Measurements from ENCODE around the gene CHERP. TPM values are rescaled to one million over a fixed set of nuclear protein-coding genes. Genes with fewer than 3 reads are reported as not detected.

CHERP gene
- total and polyA plus RNA-seq, 2 of the 13 experiments (the other 11 are each of a cell fraction or from before 2014, with no cell fraction given) = 4.3 to 5.4 TPM

DNA sequence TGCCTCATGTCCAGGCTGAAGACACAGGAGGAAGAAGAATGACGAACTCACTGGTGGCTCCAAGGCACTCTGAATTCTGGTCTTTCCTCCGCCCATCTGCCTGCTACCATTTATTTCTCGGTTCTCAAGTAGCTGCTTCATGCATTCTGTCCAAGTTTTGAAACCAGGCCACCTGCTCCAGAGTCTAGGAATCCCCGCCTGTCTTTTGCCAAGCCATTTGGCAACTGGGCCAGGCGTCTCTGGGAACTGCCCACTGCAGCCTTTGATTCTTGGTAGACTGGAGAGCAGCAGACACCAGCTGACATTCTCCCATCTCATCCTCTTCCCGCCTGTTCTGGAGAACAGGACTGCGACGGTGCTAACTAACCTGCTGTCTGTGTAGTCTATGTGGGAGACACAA is 19.1 kb upstream of the CHERP start:
- no peak overlapping the region for H3K4me3 ChIP-seq (replicated peaks in 1 of 3; ENCODE audit: insufficient read depth in 1 of 3, low read depth in 2 of 3, low read length in 3 of 3)
- intact Hi-C loops (cut with micrococcal nuclease; ENCODE audit: unreplicated experiment) = no loop called here
- H3K4me2 ChIP-seq (ENCODE audit: low read depth, low read length) = no peak overlapping the region
- BruUV-seq (replicated peaks) = no TSS peak
- no peaks in the 10 kb centered on the region for H3K27me3 ChIP-seq (ENCODE audit: control insufficient read depth in 1 of 2, insufficient read depth in 2 of 2, low read length in 2 of 2)
- ATAC-seq (no peak), DNase-seq (ENCODE audit: low spot score) (no peak), FAIRE-seq (no peak)
- H4K20me1 ChIP-seq (ENCODE audit: insufficient read depth, low read length) = no peaks in the 10 kb centered on the region
- H2AFZ ChIP-seq (ENCODE audit: low read length) = no peak overlapping the region
- TF ChIP-seq ZNF354B (CRISPR knock-in tag; IDR thresholded peaks at IDR 0.05) (no peak), KAT2B (IDR thresholded peaks at IDR 0.05; ENCODE audit: borderline replicate concordance, low read depth, low read length) (no peak)
- TF ChIP-seq, protein P1, sequence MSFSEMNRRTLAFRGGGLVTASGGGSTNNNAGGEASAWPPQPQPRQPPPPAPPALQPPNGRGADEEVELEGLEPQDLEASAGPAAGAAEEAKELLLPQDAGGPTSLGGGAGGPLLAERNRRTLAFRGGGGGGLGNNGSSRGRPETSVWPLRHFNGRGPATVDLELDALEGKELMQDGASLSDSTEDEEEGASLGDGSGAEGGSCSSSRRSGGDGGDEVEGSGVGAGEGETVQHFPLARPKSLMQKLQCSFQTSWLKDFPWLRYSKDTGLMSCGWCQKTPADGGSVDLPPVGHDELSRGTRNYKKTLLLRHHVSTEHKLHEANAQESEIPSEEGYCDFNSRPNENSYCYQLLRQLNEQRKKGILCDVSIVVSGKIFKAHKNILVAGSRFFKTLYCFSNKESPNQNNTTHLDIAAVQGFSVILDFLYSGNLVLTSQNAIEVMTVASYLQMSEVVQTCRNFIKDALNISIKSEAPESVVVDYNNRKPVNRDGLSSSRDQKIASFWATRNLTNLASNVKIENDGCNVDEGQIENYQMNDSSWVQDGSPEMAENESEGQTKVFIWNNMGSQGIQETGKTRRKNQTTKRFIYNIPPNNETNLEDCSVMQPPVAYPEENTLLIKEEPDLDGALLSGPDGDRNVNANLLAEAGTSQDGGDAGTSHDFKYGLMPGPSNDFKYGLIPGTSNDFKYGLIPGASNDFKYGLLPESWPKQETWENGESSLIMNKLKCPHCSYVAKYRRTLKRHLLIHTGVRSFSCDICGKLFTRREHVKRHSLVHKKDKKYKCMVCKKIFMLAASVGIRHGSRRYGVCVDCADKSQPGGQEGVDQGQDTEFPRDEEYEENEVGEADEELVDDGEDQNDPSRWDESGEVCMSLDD (CRISPR knock-in tag; IDR thresholded peaks at IDR 0.05; ENCODE audit: borderline replicate concordance) = no peak
- WGBS (ENCODE audit: low lambda C conversion rate) = 98% methylated on average over 8 of the region's 8 CpGs
- no peak overlapping the region for H3K27ac ChIP-seq (ENCODE audit: extremely low read length, insufficient read depth, low read length)
- POLR2A ChIA-PET = no interaction called here
- H3K36me3 ChIP-seq (replicated peaks in 1 of 2; ENCODE audit: control insufficient read depth in 1 of 2, insufficient read depth in 2 of 2, low read length in 2 of 2) = peaks cover 15 to 55% of the 10 kb centered on the region in 2 experiments
- no peaks in the 10 kb centered on the region for H3K4me1 ChIP-seq (ENCODE audit: insufficient read depth, low read length)
- H3K9me3 ChIP-seq (ENCODE audit: low read length) = no peaks in the 10 kb centered on the region
- no peaks in the 10 kb centered on the region for H3K79me2 ChIP-seq (ENCODE audit: insufficient read depth, low read length)
- CTCF ChIA-PET (ENCODE audit: low intra/inter-chr PET ratio, low total read pairs) = no interaction called here
- no peak overlapping the region for H3K9ac ChIP-seq (ENCODE audit: insufficient read depth, low read depth, low read length)
- in situ Hi-C loops (cut with HindIII; ENCODE audit: extremely low pct_ligation_motif_present, low pct_unique_long_range_greater_than_20kb) = no loop called here

DNA sequence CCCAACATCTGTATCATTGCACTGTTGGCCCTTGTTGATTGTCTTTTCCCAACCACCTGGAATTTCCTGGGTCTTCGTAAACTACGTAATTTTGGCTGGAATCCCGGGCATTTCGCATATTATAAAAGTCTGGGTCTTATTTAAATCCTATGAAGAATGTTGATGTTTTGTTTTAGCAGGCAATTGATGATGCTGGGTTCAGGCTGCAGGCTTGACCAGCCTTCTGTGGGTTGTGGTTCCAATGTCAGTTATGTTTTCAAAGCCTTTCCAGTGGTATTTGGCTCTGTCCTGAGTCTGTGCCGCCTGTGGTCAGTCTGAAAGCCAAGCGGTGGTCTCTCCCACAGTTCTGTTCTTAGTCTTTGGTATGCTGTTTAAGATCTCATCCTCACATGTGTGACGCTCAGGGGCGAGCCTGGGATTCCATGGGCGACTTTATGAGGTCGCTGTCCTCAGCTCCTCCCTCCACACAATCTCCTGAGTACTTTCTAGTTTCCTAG is 17.6 kb upstream of the CHERP start:
- H3K27ac ChIP-seq (ENCODE audit: extremely low read length, insufficient read depth, low read length) = no peak overlapping the region
- 98% methylated on average over 10 of the region's 10 CpGs for WGBS (ENCODE audit: low lambda C conversion rate)
- DNase-seq (ENCODE audit: low spot score) (no peak), ATAC-seq (no peak), FAIRE-seq (no peak)
- ChIA-PET POLR2A (no interaction called here), CTCF (ENCODE audit: low intra/inter-chr PET ratio, low total read pairs) (no interaction called here)
- TF ChIP-seq MYC (CRISPR knock-in tag; IDR thresholded peaks at IDR 0.05; ENCODE audit: borderline replicate concordance) (no peak), RFXAP (CRISPR knock-in tag; IDR thresholded peaks at IDR 0.05; ENCODE audit: borderline replicate concordance) (no peak), ZNF564 (CRISPR knock-in tag; IDR thresholded peaks at IDR 0.05) (no peak), ZNF496 (CRISPR knock-in tag; IDR thresholded peaks at IDR 0.05; ENCODE audit: insufficient replicate concordance) (no peak), IRX3 (CRISPR knock-in tag; IDR thresholded peaks at IDR 0.05; ENCODE audit: borderline replicate concordance, low read depth) (no peak), ZNF34 (CRISPR knock-in tag; IDR thresholded peaks at IDR 0.05; ENCODE audit: borderline replicate concordance) (no peak), HNRNPH1 (optimal IDR thresholded peaks at IDR 0.05; ENCODE audit: low read depth, low read length) (no peak), TAF15 (IDR thresholded peaks at IDR 0.05; ENCODE audit: low read depth, low read length, poor library complexity, severe bottlenecking) (no peak)
- peaks cover 19 to 57% of the 10 kb centered on the region in 2 experiments for H3K36me3 ChIP-seq (replicated peaks in 1 of 2; ENCODE audit: control insufficient read depth in 1 of 2, insufficient read depth in 2 of 2, low read length in 2 of 2)
- no peak overlapping the region for H2AFZ ChIP-seq (ENCODE audit: low read length)
- intact Hi-C loops (cut with micrococcal nuclease; ENCODE audit: unreplicated experiment) = no loop called here
- H3K9me3 ChIP-seq (ENCODE audit: low read length) = no peaks in the 10 kb centered on the region
- BruUV-seq (replicated peaks) = no TSS peak
- no peaks in the 10 kb centered on the region for H3K4me1 ChIP-seq (ENCODE audit: insufficient read depth, low read length)
- H3K79me2 ChIP-seq (ENCODE audit: insufficient read depth, low read length) = no peaks in the 10 kb centered on the region
- in situ Hi-C loops (cut with HindIII; ENCODE audit: extremely low pct_ligation_motif_present, low pct_unique_long_range_greater_than_20kb) = no loop called here
- no peak overlapping the region for H3K9ac ChIP-seq (ENCODE audit: insufficient read depth, low read depth, low read length)
- no peaks in the 10 kb centered on the region for H3K27me3 ChIP-seq (ENCODE audit: control insufficient read depth in 1 of 2, insufficient read depth in 2 of 2, low read length in 2 of 2)
- H4K20me1 ChIP-seq (ENCODE audit: insufficient read depth, low read length) = no peaks in the 10 kb centered on the region
- no peak overlapping the region for H3K4me2 ChIP-seq (ENCODE audit: low read depth, low read length)
- no peak overlapping the region for H3K4me3 ChIP-seq (replicated peaks in 1 of 3; ENCODE audit: insufficient read depth in 1 of 3, low read depth in 2 of 3, low read length in 3 of 3)

Data from HepG2 (cell line).